ENCODE measurements around the gene CD244.
"Not testable (repeated sequence)": the region's sequence is repeated elsewhere in the genome, so short reads cannot be mapped to it uniquely, and the experiment has no call there.

Gene CD244

DNA sequence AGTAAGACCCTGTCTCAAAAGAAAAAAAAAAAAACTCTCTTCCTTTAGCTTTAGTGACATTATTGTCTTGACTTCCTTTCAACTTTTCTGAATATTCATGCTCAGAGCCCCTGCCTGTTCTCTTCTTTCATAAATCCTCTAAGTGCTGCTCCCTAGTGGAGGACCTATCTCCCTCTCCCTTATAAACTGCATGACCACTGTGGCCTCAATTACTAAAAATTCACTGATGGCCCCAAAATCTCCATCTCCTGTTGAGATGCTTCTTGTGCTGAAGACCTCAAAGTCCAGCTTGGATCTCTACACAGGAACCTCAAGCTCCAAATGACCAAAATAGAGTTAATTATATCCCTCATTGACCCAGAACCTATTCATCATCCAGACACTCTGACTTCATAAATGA, 14.5 kb upstream of the CD244 start:
- DNase-seq, result no peak

DNA sequence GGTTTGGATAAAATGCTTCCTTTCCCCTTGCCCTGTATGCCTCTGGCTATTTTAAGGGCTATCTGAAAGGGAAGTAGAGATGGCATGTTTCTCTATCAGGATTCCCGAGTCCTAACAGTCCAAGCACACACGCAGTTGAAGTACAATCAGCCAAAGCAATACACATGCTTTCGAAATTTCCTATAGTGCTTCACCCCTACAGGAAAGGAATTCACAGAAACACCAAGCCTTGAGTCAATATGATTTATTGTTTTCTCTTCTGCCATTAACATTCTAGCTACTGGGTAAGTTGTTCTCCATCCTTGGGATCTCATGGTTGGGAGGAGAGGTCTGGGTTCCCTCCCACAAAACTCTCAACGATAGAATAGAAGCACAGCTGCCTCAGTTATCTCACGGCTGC, 13.6 kb upstream of the CD244 start:
- peak in 1 of 2 donors; percentile 37 for DNase-seq

DNA sequence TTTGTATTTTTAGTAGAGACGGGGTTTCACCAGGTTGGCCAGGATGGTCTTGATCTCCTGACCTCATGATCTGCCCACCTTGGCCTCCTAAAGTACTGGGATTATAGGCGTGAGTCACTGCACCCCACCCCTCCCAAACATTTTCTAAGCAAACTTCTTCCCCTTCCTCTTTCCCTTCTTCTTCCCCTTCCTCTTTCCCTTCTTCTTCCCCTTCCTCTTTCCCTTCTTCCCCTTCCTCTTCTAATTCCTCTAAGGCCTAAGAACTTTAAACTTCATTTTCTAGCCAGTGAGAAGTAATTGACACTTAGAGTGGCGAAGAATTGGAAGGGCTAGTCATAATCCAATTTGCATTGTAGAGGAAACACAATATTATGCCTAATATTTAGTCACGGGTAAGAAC, 12.9 kb upstream of the CD244 start:
- DNase-seq, result peak in 1 of 2 donors; percentile 30

DNA sequence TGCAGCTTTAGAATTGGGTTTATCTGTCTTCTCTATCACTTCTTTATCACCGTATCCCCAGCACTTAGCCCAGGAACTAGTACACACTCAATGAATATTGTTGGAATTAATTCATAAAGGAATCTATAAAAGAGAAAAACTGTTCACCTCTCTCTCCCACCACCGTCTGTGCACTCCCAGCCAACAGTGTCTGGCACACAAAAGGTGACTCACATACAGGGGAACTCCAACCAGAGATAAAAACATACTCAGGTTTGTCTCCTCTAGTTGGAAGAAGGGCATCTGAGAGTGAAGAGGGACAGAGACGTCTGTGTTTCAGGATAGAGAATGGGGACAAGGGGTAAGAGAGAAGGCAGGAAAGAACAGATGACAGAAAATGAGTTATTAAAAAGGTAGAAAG, 12.2 kb upstream of the CD244 start:
- DNase-seq, result no peak

DNA sequence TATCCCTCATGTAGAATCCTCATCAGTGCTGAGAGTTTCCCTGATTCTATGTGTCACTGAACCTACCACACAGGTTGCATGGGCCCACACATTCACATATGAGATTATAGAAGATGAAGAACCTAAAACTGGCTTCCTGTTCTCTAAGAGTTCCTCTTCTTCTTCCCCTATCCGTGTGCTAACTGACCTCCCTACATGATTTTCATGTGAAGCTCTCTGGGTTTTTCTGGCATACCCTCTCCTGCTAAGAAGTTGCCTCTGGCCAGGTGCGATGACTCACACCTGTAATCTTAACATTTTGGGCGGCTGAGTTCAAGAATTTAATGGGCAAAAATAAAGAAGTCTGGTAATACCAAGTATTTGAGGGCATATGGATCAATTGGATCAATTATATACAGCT, 5.5 kb upstream of the CD244 start:
- peak; percentile 35 to 37 for DNase-seq

DNA sequence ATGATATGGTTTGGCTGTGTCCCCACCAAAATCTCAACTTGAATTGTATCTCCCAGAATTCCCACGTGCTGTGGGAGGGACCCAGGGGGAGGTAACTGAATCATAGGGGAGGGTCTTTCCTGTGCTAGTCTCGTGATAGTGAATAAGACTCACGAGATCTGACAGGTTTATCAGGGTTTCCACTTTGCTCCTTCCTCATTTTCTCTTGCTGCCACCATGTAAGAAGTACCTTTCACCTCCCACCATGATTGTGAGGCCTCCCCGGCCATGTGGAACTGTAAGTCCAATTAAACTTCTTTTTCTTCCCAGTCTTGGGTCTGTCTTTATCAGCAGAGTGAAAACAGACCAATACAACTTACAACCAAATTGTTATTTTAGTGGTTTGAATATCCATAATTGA, 5.0 kb upstream of the CD244 start:
- not testable (repeated sequence) for DNase-seq

DNA sequence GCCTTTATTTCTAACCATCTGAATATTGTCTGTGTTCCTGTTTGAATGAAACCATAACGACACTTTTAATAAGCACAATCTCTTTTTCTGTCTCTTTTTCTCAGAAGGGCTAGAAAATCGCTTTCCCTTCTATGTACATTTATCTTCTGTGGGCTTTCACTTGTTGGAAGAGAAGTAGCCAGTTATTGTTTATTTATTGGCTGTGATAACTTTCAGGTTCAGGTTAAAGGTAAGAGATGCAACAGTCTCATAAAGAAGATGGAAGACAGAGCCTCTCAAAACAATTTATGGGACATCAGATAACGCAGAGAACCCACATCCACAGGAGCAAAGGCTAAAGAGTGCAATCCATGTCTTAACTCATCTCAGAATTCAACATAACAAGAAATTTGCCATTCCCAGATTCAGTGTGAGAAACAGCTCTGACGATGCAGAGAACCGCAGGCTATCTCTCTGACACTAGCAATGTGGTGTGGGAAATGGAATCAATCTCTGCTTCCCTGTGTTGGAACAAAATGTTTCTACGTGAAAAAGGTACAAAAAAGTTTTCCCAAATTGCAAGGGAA, 4.1 kb upstream of the CD244 start:
- no peak for DNase-seq

DNA sequence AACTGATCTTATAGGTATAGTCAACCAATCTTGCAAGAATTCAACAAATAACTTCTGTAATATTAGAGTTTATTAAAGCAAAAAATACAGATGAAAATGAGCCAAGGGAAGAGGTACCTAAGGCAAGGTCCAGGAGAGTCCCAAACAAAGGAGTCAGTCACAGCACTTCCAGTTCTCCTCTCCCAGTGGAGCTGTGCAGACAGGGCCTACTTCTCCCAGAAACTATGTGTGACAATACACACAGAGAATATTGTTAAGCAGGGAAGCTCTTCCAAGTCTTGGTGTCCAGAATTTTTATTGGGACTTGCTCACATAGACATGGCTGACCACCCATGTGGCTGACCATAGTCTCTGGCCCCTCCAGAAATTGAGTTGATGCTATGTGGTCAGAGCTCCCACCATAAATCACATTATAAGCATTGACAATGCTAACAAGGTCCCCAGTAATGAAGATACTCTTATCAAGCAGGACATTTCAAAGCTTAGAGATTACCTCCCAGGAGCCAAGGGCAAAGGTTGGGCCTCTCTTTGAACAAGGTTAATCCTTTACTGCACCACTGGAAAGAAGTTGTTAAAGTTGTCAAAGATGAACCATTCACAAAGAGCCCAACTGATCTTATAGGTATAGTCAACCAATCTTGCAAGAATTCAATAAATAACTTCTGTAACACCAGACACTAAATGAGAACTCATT, 3.5 kb upstream of the CD244 start:
- DNase-seq, result no peak

DNA sequence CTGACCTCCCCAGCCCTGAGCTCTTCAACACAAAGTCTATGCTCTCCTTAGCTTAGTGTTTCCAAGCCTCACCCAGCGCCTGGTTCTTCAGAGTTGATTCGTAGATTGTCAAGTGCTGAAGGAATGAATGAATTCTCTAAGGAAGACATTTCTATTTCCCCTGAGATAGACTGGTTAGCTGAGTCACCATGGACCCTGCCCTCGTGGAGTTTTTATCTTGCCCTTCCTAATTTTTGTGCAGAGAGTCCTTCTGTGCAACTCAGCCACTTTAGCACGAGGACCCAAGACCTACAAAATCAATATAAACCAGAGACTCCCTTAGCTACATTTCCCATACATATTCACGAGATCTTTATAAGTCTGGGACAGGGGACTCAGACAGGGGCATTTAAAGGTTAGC, 2.6 kb upstream of the CD244 start:
- no peak for DNase-seq

DNA sequence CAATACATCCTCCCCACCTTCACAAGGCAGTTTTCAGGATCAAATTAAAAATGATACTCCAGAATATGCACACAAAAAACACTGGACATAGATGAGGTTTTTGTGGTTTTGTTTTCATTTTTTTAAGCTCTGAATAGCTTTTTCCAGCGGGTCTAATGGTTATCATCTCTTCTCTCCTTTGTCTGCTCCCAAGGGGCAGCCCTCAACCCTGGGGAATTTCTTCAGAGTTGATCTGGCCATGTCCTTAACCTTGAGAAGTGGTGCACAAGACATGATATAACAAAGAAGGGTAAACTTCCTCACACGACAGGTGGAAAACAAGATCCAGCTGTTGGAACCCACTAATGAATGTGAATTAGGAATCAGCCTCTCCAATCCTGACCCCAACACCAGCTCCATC, 1.5 kb upstream of the CD244 start:
- DNase-seq, result no peak

DNA sequence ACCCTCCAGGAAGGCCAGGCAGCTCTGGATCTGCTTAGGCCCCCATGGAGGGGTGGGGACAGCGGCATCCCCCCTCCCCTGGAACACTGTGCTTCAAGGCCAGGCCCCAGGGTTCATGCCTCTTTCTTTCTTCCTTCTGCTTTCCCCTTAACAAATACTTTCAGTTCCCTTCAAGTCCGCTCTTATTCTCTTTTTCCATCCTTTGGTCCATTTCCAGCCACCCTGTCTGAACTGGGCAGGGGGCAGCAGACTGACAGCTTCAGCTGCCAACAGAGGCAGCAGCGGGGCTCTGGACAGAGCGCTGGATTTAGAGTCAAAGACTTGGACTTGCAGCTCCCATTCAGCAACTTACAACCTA, 1.1 kb upstream of the CD244 start:
- DNase-seq, result peak in 1 of 2 donors; percentile 48

DNA sequence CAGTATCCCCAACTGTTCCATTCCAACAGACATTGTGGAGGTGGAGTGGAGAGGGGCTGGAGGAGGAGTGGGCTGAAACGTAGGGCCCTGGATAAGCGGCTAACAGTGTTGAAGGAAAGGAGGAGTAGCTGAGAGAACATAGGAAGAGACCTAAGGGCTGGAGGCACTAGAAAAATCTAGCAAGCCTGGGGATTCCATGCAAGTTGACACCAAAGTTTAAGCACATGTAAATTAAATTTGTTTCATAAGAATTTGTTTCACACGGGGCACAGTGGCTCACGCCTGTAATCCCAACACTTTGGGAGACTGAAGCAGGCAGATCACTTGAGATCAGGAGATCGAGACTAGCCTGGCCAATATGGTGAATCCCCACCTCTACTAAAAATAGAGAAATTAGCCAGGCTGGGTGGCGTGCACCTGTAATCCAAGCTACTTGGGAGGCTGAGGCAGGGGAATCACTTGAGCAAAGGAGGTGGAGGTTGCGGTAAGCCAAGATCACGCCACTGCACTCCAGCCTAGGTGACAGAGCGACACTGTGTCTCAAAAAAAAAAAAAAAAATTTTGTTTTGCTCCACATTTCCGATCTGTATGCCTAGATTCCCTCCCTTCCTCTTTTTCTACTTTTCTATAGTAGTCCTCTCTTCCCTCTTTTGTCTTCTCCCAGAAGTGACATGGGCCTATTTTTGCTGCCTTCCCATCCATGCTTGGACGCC, 530 bp upstream of the CD244 start:
- DNase-seq, result peak; percentile 64 to 66

DNA sequence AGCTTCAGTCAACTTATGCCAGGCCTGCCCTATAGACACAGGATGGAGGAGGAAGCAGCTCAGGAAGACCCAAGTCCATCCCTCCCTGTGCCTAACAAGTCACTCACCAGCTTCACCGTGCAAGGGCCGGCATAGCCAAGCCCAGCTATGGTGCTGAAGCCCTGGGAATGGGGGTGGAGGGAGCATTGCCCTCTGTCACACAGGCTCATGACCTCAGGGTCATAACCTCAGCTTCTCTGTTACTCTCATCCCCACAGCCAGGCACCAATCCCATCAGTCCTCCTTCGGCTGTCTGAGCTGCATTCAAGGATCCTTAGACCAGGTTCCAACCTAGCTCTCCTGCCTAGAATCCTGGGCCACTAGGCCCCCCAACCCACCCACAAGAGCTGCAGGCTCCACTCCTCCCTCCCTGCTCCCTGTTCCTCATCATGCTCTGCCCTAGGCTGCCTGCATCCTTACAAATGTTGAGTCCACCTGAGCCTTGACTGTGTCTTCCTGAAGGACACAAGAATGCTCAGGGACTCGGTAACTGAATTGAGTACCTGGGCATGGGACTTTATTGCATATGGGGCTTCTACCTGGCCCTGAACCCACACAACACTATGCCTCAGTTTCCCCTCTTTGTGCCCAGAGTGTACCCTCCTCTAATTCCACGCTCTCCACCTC, 1.7 kb downstream of the CD244 start:
- DNase-seq, result no peak

DNA sequence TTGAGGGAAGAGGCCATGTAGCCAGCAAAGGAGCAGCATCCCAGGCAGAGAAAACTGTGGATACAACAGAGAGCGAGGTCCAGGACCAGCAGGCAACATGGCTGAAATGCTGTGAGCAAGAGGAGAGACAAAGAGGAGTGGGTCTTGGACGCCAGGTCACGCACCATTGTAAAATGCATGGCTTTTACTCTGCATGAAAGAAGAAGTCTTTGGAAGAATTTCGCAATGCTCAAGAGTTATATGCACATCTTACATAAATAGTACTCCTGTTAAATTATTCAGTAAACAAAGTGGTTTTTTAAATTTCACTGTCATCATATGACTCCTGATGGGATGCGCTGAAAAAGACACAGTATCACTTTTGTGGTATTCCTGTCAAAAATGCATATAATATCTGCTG, 3.5 kb downstream of the CD244 start:
- DNase-seq, result peak; percentile 60 to 63

DNA sequence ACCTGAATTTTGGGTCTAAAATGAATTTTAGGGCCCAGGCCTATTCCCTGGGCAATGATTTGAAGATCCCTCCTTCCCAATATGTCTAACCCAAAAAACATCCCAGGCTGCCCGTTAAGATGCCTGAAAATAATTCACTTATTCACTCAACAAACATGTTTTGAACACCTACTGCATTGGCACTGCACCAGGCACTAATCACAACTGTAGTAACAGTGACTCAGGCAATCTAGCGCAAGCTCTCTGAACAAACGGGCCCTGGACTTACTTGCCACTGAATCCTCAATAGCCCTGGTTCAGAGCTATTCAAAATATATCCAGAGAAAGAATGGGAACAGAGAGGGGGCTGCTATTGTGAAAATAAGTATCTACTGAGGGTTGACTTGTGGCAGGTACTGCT, 4.2 kb downstream of the CD244 start:
- DNase-seq, result no peak

DNA sequence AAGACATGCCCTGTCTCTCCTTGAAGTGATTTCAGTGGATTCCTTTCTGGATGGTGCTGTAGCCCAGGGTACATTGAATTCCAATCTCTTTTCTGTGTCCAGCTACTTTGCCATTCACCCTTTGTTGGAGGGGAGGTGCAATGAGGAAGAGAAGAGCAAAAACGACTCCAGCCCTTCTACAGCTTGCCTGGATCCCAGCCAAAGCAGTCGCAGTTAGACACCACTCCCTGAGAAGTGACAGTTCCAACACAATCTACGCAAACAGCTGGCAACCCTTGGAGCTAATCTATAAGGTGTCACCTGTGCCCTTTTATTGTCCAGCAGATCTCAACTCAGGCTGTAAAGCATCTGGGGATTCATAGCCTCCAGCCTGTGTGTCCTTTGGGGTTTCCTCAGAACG, 4.6 kb downstream of the CD244 start:
- DNase-seq, result no peak

DNA sequence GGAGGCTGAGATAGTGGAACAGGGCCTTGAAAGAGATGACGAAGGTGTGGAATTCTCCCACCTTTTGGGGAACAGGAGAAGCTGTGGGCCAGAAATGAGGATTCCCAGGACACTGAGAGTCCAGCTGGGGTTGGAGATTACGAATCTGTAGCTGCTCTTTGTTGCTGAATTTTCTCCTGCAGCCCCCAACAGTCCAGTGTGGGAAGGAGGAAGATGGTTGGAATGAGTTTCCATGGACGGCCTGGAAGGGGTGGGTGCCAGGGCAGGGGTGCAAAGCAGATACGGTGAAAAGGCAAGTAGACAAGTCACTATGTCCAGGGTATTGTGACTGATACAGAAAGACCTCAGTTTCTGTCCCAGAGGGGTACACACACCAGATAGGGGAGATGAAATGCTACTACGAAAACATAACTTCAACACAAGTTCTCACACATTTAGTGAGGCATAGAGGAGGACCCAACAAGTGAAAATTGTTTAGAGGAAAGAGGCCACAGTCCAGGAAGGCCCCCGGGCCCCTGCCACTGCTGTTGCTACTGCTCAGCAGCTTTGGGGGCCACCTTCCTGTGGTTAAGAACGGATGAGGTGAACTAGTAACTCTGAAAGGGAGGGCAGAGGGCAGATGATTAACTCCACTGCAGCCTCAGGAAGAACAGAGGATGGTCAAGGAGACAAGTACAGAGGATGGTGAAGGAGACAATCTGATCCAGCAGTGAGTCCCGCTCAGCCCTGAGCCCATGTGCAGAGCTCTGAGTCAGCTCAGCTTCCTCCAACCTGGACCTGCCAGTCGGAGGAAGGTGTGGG, 7.3 kb downstream of the CD244 start:
- DNase-seq, result no peak

DNA sequence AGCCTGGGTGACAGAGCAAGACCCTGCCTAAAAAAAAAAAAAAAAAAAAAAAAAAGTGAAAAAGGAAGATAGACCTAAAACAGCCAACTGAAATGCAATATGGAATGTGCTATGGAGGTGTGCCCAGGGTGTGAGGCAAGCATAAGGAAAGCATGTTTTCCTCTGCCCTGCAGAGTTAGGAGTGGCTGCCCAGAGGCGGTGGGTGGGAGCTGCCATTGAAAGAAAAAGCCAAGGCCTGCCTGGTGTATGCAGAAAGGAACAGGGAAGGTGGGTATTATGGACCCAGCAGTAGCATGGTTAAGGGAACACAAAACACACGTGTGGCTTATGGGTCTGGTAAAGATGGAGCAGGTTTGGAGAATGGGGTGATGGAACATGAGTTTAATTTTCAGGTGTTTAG, 8.9 kb downstream of the CD244 start:
- no peak for DNase-seq

DNA sequence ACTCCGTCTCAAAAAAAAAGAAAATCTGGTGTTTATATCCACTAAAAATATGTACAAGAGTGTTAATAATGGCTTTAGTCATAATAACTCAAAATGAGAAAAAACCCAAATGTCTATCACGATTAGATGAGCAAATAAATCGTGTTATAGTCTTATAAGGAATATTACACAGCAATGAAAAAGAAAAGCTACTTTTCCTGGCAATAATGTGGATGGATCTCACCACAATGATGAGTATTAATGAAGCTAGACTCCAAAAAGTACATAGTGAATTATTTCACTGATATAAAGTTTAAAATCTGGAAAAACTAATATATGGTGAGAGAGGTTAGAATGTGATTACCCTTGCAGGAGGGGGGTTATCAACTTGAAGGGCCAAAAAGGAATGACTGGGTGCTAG, 9.7 kb downstream of the CD244 start:
- DNase-seq, result no peak

DNA sequence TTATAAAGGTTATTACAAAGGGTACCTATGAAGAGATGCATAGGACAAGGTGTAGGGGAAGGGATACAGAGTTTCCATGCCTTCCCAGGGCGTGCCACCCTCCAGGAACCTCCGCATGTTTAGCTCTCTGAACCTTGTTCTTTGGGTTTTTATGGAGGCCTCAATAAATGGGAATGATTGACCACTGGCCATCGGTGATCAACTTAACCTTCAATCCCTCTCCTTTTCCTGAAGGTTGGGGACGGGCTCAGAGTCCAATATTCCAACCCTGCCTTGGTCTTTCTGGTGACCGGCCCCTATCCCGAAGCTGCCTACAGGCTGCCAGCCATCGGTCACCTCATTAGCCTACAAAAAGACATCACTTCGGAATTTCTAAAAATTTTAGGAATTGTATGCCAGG, 11.7 kb downstream of the CD244 start:
- no peak for DNase-seq

DNA sequence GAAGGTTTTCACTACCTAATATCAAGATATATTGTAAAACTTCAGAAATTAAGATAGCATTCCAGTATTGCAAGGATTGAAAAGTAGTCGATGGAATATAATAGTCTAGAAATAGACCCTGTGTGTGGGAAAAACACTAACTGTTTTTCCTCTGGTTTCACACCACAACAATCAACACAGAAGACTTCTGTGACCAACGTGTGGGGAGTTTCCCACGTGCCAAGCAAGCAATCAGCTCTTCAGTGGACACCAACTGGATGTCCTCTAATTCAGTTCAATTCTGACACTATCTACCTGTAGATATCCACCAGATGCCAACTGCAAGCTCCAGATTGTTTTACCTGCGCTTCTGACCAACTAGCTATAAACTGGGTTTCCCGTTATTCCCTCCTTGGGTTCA, 12.1 kb downstream of the CD244 start:
- no peak for DNase-seq

DNA sequence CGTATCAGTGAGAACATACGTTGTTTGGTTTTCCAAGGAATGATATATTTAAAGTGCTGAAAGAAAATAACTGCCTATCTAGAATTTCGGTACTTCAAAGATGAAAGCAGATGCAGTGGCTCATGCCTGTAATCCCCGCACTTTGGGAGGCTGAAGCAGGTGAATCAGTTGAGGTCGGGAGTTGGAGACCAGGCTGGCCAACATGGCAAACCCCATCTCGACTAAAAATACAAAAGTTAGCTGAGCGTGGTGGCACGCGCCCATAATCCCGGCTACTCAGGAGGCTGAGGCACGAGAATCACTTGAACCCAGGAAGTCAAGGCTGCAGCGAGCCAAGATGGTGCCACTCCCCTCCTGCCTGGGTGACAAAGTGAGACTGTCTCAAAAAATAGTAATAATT, 16.4 kb downstream of the CD244 start:
- no peak for DNase-seq

Measured in inflammatory macrophage treated with lipopolysaccharide for 1 hour (primary cell).